NOMO-1 treated with DMSO at 0.1 percent for 48 hours (cell line): ENCODE data around the gene FGD6.
"Not testable (repeated sequence)": the region's sequence is repeated elsewhere in the genome, so short reads cannot be mapped to it uniquely, and the experiment has no call there.

Experiments
- DNase-seq: peaks from one replicate; lab custom pipeline; 2025; ENCODE audit not compliant: unreplicated experiment; lab: John Stamatoyannopoulos, UW

The FGD6 gene

DNA sequence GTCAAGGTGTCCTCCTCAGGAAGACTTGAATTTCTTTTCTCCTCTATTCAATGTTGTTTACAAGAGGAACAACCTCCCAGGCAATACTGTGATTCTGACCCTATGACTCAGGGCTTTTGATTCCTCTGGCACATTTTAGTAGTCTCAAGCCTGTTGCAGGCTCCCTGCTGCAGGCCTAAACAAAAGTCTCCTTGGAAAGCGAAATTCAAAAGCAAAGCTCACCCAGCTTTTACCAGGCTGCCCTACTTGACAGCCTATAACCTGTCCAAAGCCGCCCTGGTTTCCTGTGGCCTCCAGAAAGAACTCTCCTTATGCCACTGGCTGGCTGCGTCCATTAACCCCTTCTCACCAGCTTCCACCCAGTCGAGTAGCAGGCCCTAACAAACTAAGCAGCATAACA, 11.6 kb downstream of the FGD6 start:
- DNase-seq, result no peak

GRCh38 chr12:95205016-95205624, 12.1 kb downstream of the FGD6 start:
- DNase-seq, result no peak

DNA sequence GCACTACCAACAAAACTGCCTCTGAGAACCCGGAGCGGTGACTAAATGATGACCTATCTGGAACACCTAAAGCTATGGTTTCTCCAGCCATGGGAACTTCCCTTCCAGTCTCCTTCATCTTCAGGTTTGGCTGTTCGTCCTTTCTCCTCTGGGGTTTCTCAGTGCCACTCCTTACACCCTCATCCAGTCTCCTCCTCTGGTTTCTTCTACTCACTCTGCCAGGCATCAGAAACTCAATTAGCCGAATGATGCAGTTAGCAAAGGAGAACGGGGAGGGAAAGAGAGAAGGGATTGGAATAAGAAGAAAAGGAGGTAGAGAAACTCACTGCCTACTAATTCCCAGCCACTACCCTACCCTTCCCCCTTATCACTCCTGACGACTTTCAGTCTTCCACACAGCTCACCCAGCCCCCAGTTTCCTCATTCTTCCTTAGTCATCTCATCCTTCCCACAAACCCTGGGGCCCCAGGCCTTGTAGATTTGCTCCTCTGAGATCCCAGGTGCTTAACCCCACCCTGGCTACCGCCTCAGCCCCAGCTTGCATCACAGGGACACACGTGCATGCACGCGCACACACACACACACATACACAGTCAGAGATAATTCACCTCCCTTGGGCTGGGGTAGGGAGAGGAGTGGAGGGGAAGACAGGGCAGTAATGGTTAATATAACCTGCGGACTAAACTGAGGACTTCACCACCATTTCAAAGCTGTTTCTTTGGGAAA, 13.0 kb downstream of the FGD6 start:
- DNase-seq, result no peak

- no peak for DNase-seq
Measured at GRCh38 chr12:95203487-95204030, 13.7 kb downstream of the FGD6 start.

GRCh38 chr12:95202691-95203486, 14.4 kb downstream of the FGD6 start:
- DNase-seq, result no peak

GRCh38 chr12:95201056-95201670, 16.1 kb downstream of the FGD6 start:
- DNase-seq, result no peak

GRCh38 chr12:95200128-95200894, 17.0 kb downstream of the FGD6 start:
- DNase-seq, result no peak

DNA sequence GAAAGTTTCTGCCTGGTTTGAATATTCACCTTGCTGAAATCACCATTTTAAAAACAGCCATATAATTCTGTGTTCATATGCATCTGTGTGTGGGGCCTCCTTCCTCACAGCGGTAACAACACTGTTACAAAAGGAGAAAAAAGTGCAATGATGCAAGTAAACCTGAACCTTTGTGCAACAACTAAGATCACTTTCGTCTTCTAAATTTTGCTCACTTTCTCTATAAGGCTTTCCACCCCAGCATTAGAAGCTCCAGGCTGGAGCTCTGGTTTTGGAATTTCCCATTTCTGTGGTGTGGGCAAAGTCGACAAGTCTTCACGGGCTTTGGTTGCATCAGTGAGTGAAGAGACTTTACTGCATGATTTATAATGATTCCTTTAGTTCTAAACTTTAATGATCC, 18.4 kb downstream of the FGD6 start:
- no peak for DNase-seq

DNA sequence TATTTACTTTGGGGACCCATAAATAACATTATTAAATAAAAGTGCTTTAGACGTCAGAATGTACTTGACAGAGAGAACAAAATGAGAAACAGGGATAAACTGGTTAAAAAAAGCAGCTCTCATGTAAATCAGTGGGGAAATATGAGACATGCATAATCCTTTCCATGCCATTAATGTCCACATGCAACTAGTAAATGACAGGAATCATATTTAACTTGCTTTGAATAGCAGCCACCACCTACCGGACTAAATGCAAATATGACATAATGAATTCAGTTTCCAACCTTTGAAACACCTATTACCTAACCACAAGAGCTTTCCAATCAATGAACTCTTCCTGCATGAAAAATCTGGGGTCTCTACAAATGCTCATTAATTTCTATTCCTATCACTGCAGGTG, 19.6 kb downstream of the FGD6 start:
- no peak for DNase-seq

- DNase-seq, result not testable (repeated sequence)
Measured at GRCh38 chr12:95196875-95197569, 20.2 kb downstream of the FGD6 start.

- no peak for DNase-seq
Measured at GRCh38 chr12:95195122-95195521, 22.1 kb downstream of the FGD6 start.

DNA sequence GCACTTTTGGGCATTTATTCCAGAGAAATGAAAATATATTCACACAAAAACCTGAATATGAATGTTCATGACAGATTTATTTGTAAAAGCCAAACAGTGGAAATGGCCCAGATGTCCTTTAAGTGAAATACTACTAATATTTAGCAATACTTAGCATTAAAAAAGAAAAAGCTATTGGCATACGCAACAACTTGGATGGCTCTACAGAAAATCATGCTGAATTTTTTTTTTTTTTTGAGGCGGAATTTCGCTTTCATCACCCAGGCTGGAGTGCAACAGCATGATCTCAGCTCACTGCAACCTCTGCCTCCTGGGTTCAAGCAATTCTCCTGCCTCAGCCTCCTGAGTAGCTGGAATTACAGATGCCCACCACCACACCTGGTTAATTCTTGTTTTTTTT, 24.1 kb downstream of the FGD6 start:
- no peak for DNase-seq

GRCh38 chr12:95192271-95192670, 25.0 kb downstream of the FGD6 start:
- no peak for DNase-seq

GRCh38 chr12:95191060-95191696, 26.1 kb downstream of the FGD6 start:
- DNase-seq, result no peak

GRCh38 chr12:95187865-95188415, 29.3 kb downstream of the FGD6 start:
- DNase-seq, result no peak

- DNase-seq, result peak; percentile 36
Measured at GRCh38 chr12:95185854-95186253, 31.4 kb downstream of the FGD6 start.

- DNase-seq, result peak; percentile 5
Measured at GRCh38 chr12:95185072-95185471, 32.2 kb downstream of the FGD6 start.

DNA sequence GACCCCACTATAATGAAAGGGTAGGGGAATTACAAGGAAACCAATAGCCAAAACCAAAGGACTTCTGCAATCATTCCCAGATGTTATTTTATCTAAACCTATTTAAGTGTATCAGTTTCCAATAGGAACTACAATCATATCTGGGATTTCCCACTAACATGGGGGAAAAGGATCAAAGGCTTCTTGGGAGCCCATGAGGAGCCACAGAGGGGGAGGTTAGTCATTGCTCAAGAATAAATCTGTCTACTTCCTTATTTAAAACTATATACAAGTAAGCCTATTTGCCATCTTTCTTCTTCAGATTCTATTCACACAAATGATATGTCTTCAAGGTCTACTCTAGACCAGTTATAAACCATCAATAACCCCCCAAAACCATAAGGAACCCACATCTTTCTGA, 33.1 kb downstream of the FGD6 start:
- DNase-seq, result peak; percentile 13

GRCh38 chr12:95182868-95183415, 34.3 kb downstream of the FGD6 start:
- DNase-seq, result no peak
